Thoracic aorta (tissue), 2 donors: ENCODE data around the gene CACNA1I. TPM values are rescaled to one million over a fixed set of nuclear protein-coding genes. Genes with fewer than 3 reads are reported as not detected.

Experiments
- ATAC-seq: fragments of 150-250 bp; one replicate; pipeline ENCODE4 v1.8.0; 2017; ENCODE audit warnings: low read depth; ENCODE audit not compliant: insufficient number of reproducible peaks, low FRiP score
- DNase-seq: peaks from one replicate; pipeline ENCODE4 v3.0.0-alpha.2; 2020; ENCODE audit warnings: low spot score
- H3K27ac ChIP-seq, 2 donors: fragments of 200-600 bp; sonication (generic); 1 replicate in 1 of 2; 2 replicates in 1 of 2; pipeline ENCODE4 v1.5.1; 2016; ENCODE audit warnings: mild to moderate bottlenecking in 2 of 2, moderate library complexity in 2 of 2
- H3K27me3 ChIP-seq: fragments of 200-600 bp; sonication (generic); replicated peaks from 2 replicates; pipeline ENCODE4 v1.6.0; 2016; ENCODE audit warnings: mild to moderate bottlenecking; ENCODE audit not compliant: insufficient read depth
- H3K36me3 ChIP-seq: fragments of 200-600 bp; sonication (generic); one replicate; pipeline ENCODE4 v1.5.1; 2016
- H3K4me1 ChIP-seq, 2 donors: fragments of 200-600 bp; sonication (generic); 1 replicate in 1 of 2; 2 replicates in 1 of 2; pipeline versions ENCODE4 v1.5.1 to v1.6.0; 2016; ENCODE audit warnings: low read depth in 2 of 2, mild to moderate bottlenecking in 1 of 2; ENCODE audit not compliant: control insufficient read depth in 1 of 2
- H3K4me3 ChIP-seq: fragments of 200-600 bp; sonication (generic); 2 replicates; pipeline ENCODE4 v1.5.1; 2016; ENCODE audit warnings: mild to moderate bottlenecking
- H3K9me3 ChIP-seq: fragments of 200-600 bp; sonication (generic); 2 replicates; pipeline ENCODE4 v1.5.1; 2016
- CTCF ChIP-seq: fragments of 200-600 bp; sonication (generic); IDR thresholded peaks from one replicate; pipeline ENCODE4 v1.5.1; 2019; ENCODE audit warnings: antibody characterized with exemption
- total RNA-seq, 2 donors: library from RNA; depleted of rRNA; stranded (reverse); fragments of >200 nt; gene quantifications; one replicate each; pipeline versions ENCODE4 v1.1.0 to v1.2.3, GENCODE V29; 2016

Gene CACNA1I
- total RNA-seq, 2 donors from 2014 or later, result 0.14 to 0.21 TPM

- H3K4me1 ChIP-seq, result no peaks in the 10 kb centered on the region
- H3K4me3 ChIP-seq, result no peak overlapping the region
- no peaks in the 10 kb centered on the region for H3K27me3 ChIP-seq
- no peaks in the 10 kb centered on the region for H3K9me3 ChIP-seq
- TF ChIP-seq CTCF, result no peak
- H3K27ac ChIP-seq, result no peak overlapping the region
- ATAC-seq (no peak), DNase-seq (no peak)
- no peaks in the 10 kb centered on the region for H3K36me3 ChIP-seq
Observed at GRCh38 chr22:39627208-39627607, 56.7 kb downstream of the CACNA1I start.

DNA sequence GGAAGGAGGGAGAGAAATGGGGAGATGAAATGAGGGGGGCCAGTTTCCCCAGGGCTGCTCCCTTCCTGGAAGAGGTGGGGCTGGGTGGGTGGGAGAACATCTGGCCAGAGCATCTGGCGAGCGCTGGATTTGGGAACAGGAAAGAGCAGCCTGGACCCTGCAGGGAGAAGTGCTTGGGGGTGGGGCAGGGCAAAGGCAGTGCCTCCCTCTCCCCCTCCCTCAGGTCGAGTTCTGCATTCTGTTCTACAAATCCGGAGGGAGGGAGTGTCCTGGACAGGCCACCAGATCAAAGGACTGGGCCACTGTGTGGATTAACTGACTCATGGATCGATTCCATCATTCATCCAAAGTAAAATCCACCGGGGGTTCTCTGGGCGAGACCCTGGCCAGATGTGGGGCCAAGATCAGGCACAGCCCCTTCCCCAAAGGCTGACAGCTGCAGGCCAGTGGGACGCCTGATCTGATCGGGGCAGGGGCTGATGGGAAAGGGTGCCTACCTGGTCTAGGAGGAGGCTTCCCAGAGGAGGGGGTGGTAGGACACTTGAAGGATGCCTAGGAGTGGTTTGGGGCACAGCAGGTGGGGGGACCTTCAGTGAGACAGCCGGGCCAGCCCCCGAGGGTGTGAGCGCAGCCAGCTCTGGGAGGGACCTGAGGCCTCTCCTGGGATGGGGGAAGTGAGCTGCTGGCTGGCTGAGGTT lies 57.5 kb downstream of the CACNA1I start:
- Histone ChIP-seq H3K4me1 (no peaks in the 10 kb centered on the region), H3K36me3 (no peaks in the 10 kb centered on the region), H3K27me3 (no peaks in the 10 kb centered on the region), H3K9me3 (no peaks in the 10 kb centered on the region), H3K4me3 (no peak overlapping the region), H3K27ac (no peak overlapping the region)
- DNase-seq (no peak), ATAC-seq (no peak)
- TF ChIP-seq CTCF, result no peak

GRCh38 chr22:39628563-39629080 lies 58.1 kb downstream of the CACNA1I start:
- Histone ChIP-seq H3K4me1 (no peaks in the 10 kb centered on the region), H3K9me3 (no peaks in the 10 kb centered on the region), H3K27me3 (no peaks in the 10 kb centered on the region), H3K27ac (no peak overlapping the region), H3K36me3 (no peaks in the 10 kb centered on the region), H3K4me3 (no peak overlapping the region)
- TF ChIP-seq CTCF, result no peak
- ATAC-seq (no peak), DNase-seq (no peak)

- H3K9me3 ChIP-seq, result no peaks in the 10 kb centered on the region
- H3K27ac ChIP-seq, result no peak overlapping the region
- H3K36me3 ChIP-seq, result no peaks in the 10 kb centered on the region
- TF ChIP-seq CTCF, result no peak
- DNase-seq (no peak), ATAC-seq (no peak)
- no peaks in the 10 kb centered on the region for H3K27me3 ChIP-seq
- H3K4me1 ChIP-seq, result no peaks in the 10 kb centered on the region
- no peak overlapping the region for H3K4me3 ChIP-seq
Observed at GRCh38 chr22:39629851-39630250, 59.3 kb downstream of the CACNA1I start.

- H3K9me3 ChIP-seq, result no peaks in the 10 kb centered on the region
- H3K27ac ChIP-seq, result no peak overlapping the region
- no peak for DNase-seq
- H3K27me3 ChIP-seq, result no peaks in the 10 kb centered on the region
- no peak overlapping the region for H3K4me3 ChIP-seq
- no peak for ATAC-seq
- TF ChIP-seq CTCF, result no peak
- H3K4me1 ChIP-seq, result no peaks in the 10 kb centered on the region
- H3K36me3 ChIP-seq, result no peaks in the 10 kb centered on the region
Observed at GRCh38 chr22:39630721-39631120, 60.2 kb downstream of the CACNA1I start.
